ENCODE results near the gene TOGARAM1. TPM values are rescaled to one million over a fixed set of nuclear protein-coding genes. Genes with fewer than 3 reads are reported as not detected.

TOGARAM1 gene
- total RNA-seq, 1 experiment from 2014 or later = 12.9 TPM

- no peaks in the 10 kb centered on the region for H3K9me3 ChIP-seq (ENCODE audit: insufficient read depth, low read depth)
- H3K4me1 ChIP-seq (replicated peaks; ENCODE audit: insufficient read depth) = no peaks in the 10 kb centered on the region
- no peak overlapping the region for H3K4me3 ChIP-seq
- no peak overlapping the region for H2AFZ ChIP-seq
- H4K20me1 ChIP-seq (ENCODE audit: insufficient read depth) = no peaks in the 10 kb centered on the region; the same call in 1 of the 2 replicates
- no peaks in the 10 kb centered on the region for H3K27me3 ChIP-seq (ENCODE audit: insufficient read depth, low read depth)
- ChIA-PET POLR2A (ENCODE audit: unreplicated experiment) (no interaction called here), CTCF (no interaction called here)
- H3F3A ChIP-seq (ENCODE audit: insufficient read depth, low read depth) = no peaks in the 10 kb centered on the region; the same call in 1 of the 2 replicates
- TF ChIP-seq CTCF (conservative IDR thresholded peaks at IDR 0.05) = no peak
- TF ChIP-seq EZH2 (IDR thresholded peaks at IDR 0.05; ENCODE audit: low read depth) = no peak
- H3K36me3 ChIP-seq (ENCODE audit: low read depth) = no peaks in the 10 kb centered on the region
- no peaks in the 10 kb centered on the region for H3K9me2 ChIP-seq (ENCODE audit: insufficient read depth)
- no peak for DNase-seq
- no peak overlapping the region for H3K4me2 ChIP-seq
- no TSS peak for BruUV-seq (replicated peaks)
- H3K79me2 ChIP-seq (ENCODE audit: low read depth) = no peaks in the 10 kb centered on the region
- intact Hi-C loops (cut with micrococcal nuclease; ENCODE audit: unreplicated experiment) = no loop called here
- H3K27ac ChIP-seq = no peak overlapping the region
Observed at GRCh38 chr14:45048385-45048784, 86.4 kb downstream of the TOGARAM1 start.

- BruUV-seq (replicated peaks) = no TSS peak
- H3K9me3 ChIP-seq (ENCODE audit: insufficient read depth, low read depth) = no peaks in the 10 kb centered on the region
- DNase-seq = no peak
- no peak overlapping the region for H3K27ac ChIP-seq
- H3K36me3 ChIP-seq (ENCODE audit: low read depth) = peaks cover 11% of the 10 kb centered on the region; the same call in 1 of the 2 replicates
- H4K20me1 ChIP-seq (ENCODE audit: insufficient read depth) = no peaks in the 10 kb centered on the region
- intact Hi-C loops (cut with micrococcal nuclease; ENCODE audit: unreplicated experiment) = no loop called here
- H3K27me3 ChIP-seq (ENCODE audit: insufficient read depth, low read depth) = no peaks in the 10 kb centered on the region
- no peaks in the 10 kb centered on the region for H3K9me2 ChIP-seq (ENCODE audit: insufficient read depth)
- no peak overlapping the region for H3K4me3 ChIP-seq
- ChIA-PET POLR2A (ENCODE audit: unreplicated experiment) (no interaction called here), CTCF (no interaction called here)
- TF ChIP-seq EZH2 (IDR thresholded peaks at IDR 0.05; ENCODE audit: low read depth) = no peak
- no peak for TF ChIP-seq CTCF (conservative IDR thresholded peaks at IDR 0.05)
- H3K4me1 ChIP-seq (replicated peaks; ENCODE audit: insufficient read depth) = no peaks in the 10 kb centered on the region
- no peak overlapping the region for H3K4me2 ChIP-seq
- H3K79me2 ChIP-seq (ENCODE audit: low read depth) = no peaks in the 10 kb centered on the region
- no peak overlapping the region for H2AFZ ChIP-seq
- no peaks in the 10 kb centered on the region for H3F3A ChIP-seq (ENCODE audit: insufficient read depth, low read depth)
Observed at GRCh38 chr14:45051180-45051579, 89.2 kb downstream of the TOGARAM1 start.

GRCh38 chr14:45051896-45052295 lies 89.9 kb downstream of the TOGARAM1 start:
- ChIA-PET CTCF (no interaction called here), POLR2A (ENCODE audit: unreplicated experiment) (no interaction called here)
- H3F3A ChIP-seq (ENCODE audit: insufficient read depth, low read depth) = no peaks in the 10 kb centered on the region
- H3K27me3 ChIP-seq (ENCODE audit: insufficient read depth, low read depth) = no peaks in the 10 kb centered on the region
- no peak for TF ChIP-seq CTCF (conservative IDR thresholded peaks at IDR 0.05)
- TF ChIP-seq EZH2 (IDR thresholded peaks at IDR 0.05; ENCODE audit: low read depth) = no peak
- no peak overlapping the region for H3K27ac ChIP-seq
- no peaks in the 10 kb centered on the region for H3K79me2 ChIP-seq (ENCODE audit: low read depth)
- H3K9me2 ChIP-seq (ENCODE audit: insufficient read depth) = no peaks in the 10 kb centered on the region
- no TSS peak for BruUV-seq (replicated peaks)
- intact Hi-C loops (cut with micrococcal nuclease; ENCODE audit: unreplicated experiment) = no loop called here
- no peak for DNase-seq
- no peak overlapping the region for H2AFZ ChIP-seq
- no peaks in the 10 kb centered on the region for H3K4me1 ChIP-seq (replicated peaks; ENCODE audit: insufficient read depth)
- H3K36me3 ChIP-seq (ENCODE audit: low read depth) = peaks cover 14% of the 10 kb centered on the region; the same call in 1 of the 2 replicates
- no peaks in the 10 kb centered on the region for H3K9me3 ChIP-seq (ENCODE audit: insufficient read depth, low read depth)
- H4K20me1 ChIP-seq (ENCODE audit: insufficient read depth) = no peaks in the 10 kb centered on the region
- no peak overlapping the region for H3K4me2 ChIP-seq
- no peak overlapping the region for H3K4me3 ChIP-seq

Measured in PC-9 (cell line).